ENCODE data around the gene PANK2. TPM values are rescaled to one million over a fixed set of nuclear protein-coding genes. Genes with fewer than 3 reads are reported as not detected.

Gene PANK2
- total RNA-seq, 2 donors from 2014 or later = 55.2 to 86.2 TPM

- ATAC-seq (no peak), DNase-seq (ENCODE audit: low spot score) (no peak)
- Mint-ChIP-seq H3K27me3 (no peaks in the 10 kb centered on the region), H3K4me3 (no peak overlapping the region), H3K36me3 (peaks cover 29% of the 10 kb centered on the region), H3K4me1 (ENCODE audit: low read depth in 2 of 2) (peaks cover 36 to 50% of the 10 kb centered on the region in 2 donors), H3K9me3 (no peaks in the 10 kb centered on the region), H3K27ac (no peak overlapping the region)
Measured at GRCh38 chr20:3919352-3919751, 30.2 kb downstream of the PANK2 start.

DNA sequence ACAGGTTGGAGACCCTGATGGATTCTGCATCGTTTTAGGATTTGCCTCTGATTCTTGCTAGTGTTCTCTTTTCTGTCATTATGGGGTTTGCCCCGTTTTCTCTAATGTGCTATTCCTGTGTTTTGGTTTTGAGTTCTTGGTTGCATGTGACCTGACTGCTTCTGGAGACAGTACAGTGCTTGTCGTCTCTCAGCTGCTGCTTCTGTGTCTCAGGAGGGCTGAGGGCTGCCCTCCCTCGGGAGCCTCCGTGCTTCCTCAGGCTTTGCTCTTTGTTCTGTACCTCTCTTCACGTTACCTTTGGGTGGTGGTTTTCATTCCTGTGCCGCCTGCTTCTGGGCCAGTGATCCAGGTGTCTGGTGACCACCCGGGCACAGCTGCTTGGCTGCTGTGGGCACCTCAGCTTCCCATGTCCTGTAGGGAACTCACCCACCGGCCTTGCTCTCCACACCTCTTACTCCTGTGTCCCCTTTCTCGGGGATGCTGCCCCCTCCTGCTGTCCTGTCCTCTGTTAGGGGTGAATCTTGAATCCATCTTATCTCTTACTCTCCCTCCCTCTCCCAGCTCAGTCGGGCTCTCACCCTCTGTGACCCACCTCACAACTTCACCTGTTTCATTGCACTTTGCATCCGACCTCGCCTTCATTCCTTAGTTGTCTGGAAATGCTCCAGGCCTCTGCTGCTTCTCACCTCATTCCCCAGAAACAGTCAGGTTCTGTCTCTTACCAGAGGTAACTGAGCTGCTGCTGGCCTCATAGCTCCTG is 33.2 kb downstream of the PANK2 start:
- Mint-ChIP-seq H3K27ac (peak overlapping the region; percentile 75 to 85), H3K27me3 (no peaks in the 10 kb centered on the region), H3K4me3 (no peak overlapping the region), H3K36me3 (peaks cover 23% of the 10 kb centered on the region), H3K4me1 (ENCODE audit: low read depth in 2 of 2) (peaks cover 46 to 57% of the 10 kb centered on the region in 2 donors), H3K9me3 (no peaks in the 10 kb centered on the region)
- DNase-seq (ENCODE audit: low spot score) = no peak
- ATAC-seq = no peak

- Mint-ChIP-seq H3K27ac (peak overlapping the region; percentile 75 to 85), H3K4me3 (no peak overlapping the region), H3K9me3 (no peaks in the 10 kb centered on the region), H3K36me3 (peaks cover 23% of the 10 kb centered on the region), H3K4me1 (ENCODE audit: low read depth in 2 of 2) (peaks cover 52 to 63% of the 10 kb centered on the region in 2 donors), H3K27me3 (no peaks in the 10 kb centered on the region)
- peak in 1 of 2 donors; percentile 8 for ATAC-seq
- DNase-seq (ENCODE audit: low spot score) = no peak
Measured at GRCh38 chr20:3922983-3923339, 33.8 kb downstream of the PANK2 start.

DNA sequence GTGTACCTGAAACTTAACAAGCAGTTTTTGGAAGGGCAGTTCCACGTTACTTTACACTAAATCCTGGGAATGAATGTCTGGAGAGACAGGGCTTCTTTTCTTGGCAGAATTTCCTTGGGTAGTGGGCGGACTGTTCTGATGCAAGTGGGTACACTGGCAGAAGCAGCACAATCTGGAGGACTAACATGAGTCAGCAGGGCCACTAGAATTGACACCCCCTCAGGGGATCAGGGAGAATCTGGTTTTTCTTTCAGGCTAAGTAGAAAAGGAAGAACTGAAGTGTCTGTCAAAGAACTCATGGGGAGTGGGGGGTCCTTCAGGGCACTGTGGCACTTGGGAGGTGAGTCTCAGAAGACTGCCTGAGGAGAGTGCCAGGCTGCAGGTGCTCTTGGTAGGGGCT is 34.6 kb downstream of the PANK2 start:
- Mint-ChIP-seq H3K36me3 (peaks cover 23% of the 10 kb centered on the region), H3K9me3 (no peaks in the 10 kb centered on the region), H3K27me3 (no peaks in the 10 kb centered on the region), H3K4me1 (ENCODE audit: low read depth in 2 of 2) (peaks cover 55 to 63% of the 10 kb centered on the region in 2 donors), H3K4me3 (peak overlapping the region; percentile 30), H3K27ac (peak overlapping the region; percentile 75 to 85)
- DNase-seq (ENCODE audit: low spot score) (no peak), ATAC-seq (no peak)

GRCh38 chr20:3924304-3925112 is 35.3 kb downstream of the PANK2 start:
- ATAC-seq (peak in 1 of 2 donors; percentile 50), DNase-seq (ENCODE audit: low spot score) (no peak)
- H3K4me1 Mint-ChIP-seq (ENCODE audit: low read depth in 2 of 2) = peaks cover 60 to 62% of the 10 kb centered on the region in 2 donors
- H3K27ac Mint-ChIP-seq = peak overlapping the region; percentile 75 to 85
- H3K36me3 Mint-ChIP-seq = peaks cover 23% of the 10 kb centered on the region
- no peaks in the 10 kb centered on the region for H3K27me3 Mint-ChIP-seq
- no peaks in the 10 kb centered on the region for H3K9me3 Mint-ChIP-seq
- H3K4me3 Mint-ChIP-seq = no peak overlapping the region

DNA sequence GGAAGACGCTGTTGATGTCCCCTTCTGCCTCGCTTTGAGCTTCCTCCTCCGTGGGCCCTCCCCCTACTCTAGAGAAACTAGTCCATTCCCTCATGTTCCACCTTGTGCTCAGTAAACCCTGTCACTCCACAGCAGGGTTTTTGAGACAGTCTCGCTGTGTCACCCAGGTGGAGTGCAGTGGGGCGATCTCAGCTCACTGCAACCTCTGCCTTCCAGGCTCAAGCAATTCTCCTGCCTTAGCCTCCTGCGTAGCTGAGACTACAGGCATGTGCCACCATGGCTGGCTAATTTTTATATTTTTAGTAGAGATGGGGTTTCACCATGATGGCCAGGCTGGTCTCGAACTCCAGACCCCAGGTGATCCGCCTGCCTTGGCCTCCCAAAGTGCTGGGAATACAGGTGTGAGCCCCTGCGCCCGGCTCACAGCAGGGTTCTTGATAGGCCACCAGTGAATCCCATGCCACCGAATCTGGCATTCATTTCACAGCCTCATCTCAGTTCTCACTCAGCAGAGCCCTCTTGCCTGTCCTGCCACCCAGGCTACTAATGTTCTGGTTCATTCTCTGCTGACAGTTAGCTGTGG is 36.0 kb downstream of the PANK2 start:
- Mint-ChIP-seq H3K9me3 (no peaks in the 10 kb centered on the region), H3K36me3 (peaks cover 23% of the 10 kb centered on the region), H3K27ac (peak overlapping the region; percentile 75 to 85), H3K4me1 (ENCODE audit: low read depth in 2 of 2) (peaks cover 66 to 69% of the 10 kb centered on the region in 2 donors), H3K4me3 (peak overlapping the region; percentile 66), H3K27me3 (no peaks in the 10 kb centered on the region)
- no peak for DNase-seq (ENCODE audit: low spot score)
- no peak for ATAC-seq

DNA sequence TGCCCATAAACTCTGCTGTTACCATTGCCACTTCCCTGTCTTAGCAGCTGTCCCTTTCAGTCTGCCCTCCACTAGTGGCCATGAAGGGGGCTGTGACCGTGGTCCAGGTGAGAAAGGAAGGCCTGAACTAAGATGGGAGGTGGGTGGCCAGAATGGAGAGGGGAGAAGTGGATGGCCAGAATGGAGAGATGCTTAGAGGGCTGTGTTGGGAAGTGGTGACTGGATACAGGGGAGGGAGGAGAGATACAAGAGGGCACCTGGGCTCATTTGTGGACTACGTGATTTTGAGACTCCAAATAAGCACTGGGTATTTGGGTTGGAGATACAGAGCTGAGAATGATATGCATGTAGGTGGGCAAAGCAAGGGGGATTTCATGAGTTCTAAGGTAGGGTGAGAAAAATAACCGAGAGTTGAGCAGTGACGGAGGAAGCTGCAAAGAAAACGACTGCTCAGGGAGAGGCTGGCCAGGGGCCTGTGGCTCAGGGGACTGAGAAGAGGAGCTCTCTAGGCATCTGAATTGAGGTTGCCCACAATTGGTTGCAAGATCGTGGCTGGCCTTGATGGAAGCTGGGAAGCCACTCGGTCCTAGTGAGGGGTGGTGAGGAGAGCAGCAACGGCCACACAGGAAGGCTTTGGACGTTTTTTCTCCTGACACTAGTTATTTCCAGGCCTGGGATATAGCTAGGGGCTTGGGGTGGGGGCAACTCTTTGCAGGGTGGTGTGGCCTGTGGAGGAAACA is 36.9 kb downstream of the PANK2 start:
- Mint-ChIP-seq H3K9me3 (no peaks in the 10 kb centered on the region), H3K4me3 (peak overlapping the region; percentile 66), H3K36me3 (peaks cover 23% of the 10 kb centered on the region), H3K27ac (peak overlapping the region; percentile 75 to 85), H3K4me1 (ENCODE audit: low read depth in 2 of 2) (peaks cover 66 to 76% of the 10 kb centered on the region in 2 donors), H3K27me3 (no peaks in the 10 kb centered on the region)
- peak in 1 of 2 donors; percentile 8 for ATAC-seq
- DNase-seq (ENCODE audit: low spot score) = no peak

DNA sequence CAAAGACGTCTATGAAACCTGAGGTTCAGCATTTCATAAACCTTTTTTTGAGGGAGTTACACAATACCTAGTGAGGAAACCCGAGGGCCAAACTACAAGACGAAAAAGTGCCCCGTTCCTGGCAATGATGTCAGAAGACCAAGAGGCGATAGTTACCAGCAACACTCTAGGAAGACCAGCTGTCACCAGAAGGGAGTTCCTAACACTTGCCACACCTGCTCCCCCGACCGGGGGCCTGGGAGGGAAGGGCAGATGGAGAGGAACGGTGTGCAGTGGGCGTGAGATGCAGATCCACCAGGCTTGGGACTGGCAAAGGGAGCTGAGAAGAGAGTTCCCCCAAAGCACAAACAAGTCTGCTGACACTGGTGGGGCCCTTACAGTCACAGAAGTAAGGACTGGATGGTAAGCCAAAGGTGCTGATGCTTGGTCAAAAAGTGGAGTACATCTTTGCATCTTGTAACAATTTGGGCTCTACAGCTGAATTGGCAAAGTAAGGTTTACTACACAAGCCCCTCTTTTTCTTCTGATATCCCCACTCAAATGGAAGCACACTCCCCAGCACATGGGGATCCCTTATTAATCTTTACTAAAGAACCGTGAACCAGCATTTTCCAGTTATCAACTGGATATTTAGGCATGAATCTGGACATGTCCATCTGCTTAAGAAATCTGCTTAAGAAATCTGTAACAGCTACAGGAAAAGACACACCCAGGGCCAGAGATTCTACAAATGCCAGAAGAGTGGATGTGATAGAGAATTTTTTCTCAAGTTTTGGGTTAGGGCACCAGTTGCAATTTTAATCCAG is 38.5 kb downstream of the PANK2 start:
- DNase-seq (ENCODE audit: low spot score) (peak; percentile 66), ATAC-seq (peak; percentile 51 to 73)
- H3K36me3 Mint-ChIP-seq = peaks cover 17% of the 10 kb centered on the region
- H3K27ac Mint-ChIP-seq = peak overlapping the region; percentile 75 to 85
- peaks cover 67 to 75% of the 10 kb centered on the region in 2 donors for H3K4me1 Mint-ChIP-seq (ENCODE audit: low read depth in 2 of 2)
- peak overlapping the region; percentile 72 for H3K4me3 Mint-ChIP-seq
- no peaks in the 10 kb centered on the region for H3K27me3 Mint-ChIP-seq
- H3K9me3 Mint-ChIP-seq = no peaks in the 10 kb centered on the region

GRCh38 chr20:3929713-3930060 is 40.5 kb downstream of the PANK2 start:
- peaks cover 56 to 66% of the 10 kb centered on the region in 2 donors for H3K4me1 Mint-ChIP-seq (ENCODE audit: low read depth in 2 of 2)
- H3K27ac Mint-ChIP-seq = peak overlapping the region; percentile 61 to 80
- ATAC-seq = no peak
- H3K4me3 Mint-ChIP-seq = peak overlapping the region; percentile 53
- no peak for DNase-seq (ENCODE audit: low spot score)
- H3K27me3 Mint-ChIP-seq = no peaks in the 10 kb centered on the region
- no peaks in the 10 kb centered on the region for H3K9me3 Mint-ChIP-seq
- peaks cover 5% of the 10 kb centered on the region for H3K36me3 Mint-ChIP-seq

- DNase-seq (ENCODE audit: low spot score) = no peak
- H3K4me3 Mint-ChIP-seq = no peak overlapping the region
- peaks cover 5% of the 10 kb centered on the region for H3K36me3 Mint-ChIP-seq
- peak overlapping the region; percentile 61 to 80 for H3K27ac Mint-ChIP-seq
- no peak for ATAC-seq
- peaks cover 52 to 62% of the 10 kb centered on the region in 2 donors for H3K4me1 Mint-ChIP-seq (ENCODE audit: low read depth in 2 of 2)
- no peaks in the 10 kb centered on the region for H3K27me3 Mint-ChIP-seq
- H3K9me3 Mint-ChIP-seq = no peaks in the 10 kb centered on the region
Measured at GRCh38 chr20:3930265-3931206, 41.3 kb downstream of the PANK2 start.

- no peaks in the 10 kb centered on the region for H3K9me3 Mint-ChIP-seq
- DNase-seq (ENCODE audit: low spot score) (no peak), ATAC-seq (no peak)
- H3K27me3 Mint-ChIP-seq = no peaks in the 10 kb centered on the region
- H3K4me3 Mint-ChIP-seq = no peak overlapping the region
- H3K27ac Mint-ChIP-seq = peak overlapping the region in 1 of 2 donors; percentile 80
- peaks cover 42 to 52% of the 10 kb centered on the region in 2 donors for H3K4me1 Mint-ChIP-seq (ENCODE audit: low read depth in 2 of 2)
- no peaks in the 10 kb centered on the region for H3K36me3 Mint-ChIP-seq
Measured at GRCh38 chr20:3931664-3932063, 42.5 kb downstream of the PANK2 start.

DNA sequence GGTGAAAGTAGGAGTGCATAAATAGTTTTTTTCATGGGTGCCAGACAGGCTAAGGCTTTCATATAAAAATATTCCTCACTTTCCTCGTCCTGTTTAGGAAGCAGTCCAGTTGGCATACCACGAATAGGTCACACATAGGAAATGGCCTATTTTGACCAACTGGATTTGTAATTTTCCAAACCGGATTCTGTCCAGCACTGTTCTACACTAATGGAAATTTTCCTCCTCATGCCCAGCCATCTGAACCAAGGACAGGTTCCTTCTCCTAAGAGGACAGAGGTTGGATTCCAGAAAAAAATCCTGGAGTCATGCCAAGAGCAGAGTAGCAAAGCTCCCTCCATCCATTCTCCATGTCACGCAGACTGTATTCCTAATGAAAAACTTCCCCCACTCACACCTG is 43.1 kb downstream of the PANK2 start:
- Mint-ChIP-seq H3K36me3 (no peaks in the 10 kb centered on the region), H3K4me3 (peak overlapping the region; percentile 26), H3K4me1 (ENCODE audit: low read depth in 2 of 2) (peaks cover 36 to 47% of the 10 kb centered on the region in 2 donors), H3K27me3 (no peaks in the 10 kb centered on the region), H3K27ac (peak overlapping the region; percentile 78 to 85), H3K9me3 (no peaks in the 10 kb centered on the region)
- no peak for ATAC-seq
- DNase-seq (ENCODE audit: low spot score) = no peak

Measured in natural killer cell treated with Interleukin-12 subunit alpha and Interleukin-12 subunit beta and Interleukin-15 and Interleukin-18, amount 100 ng/mL, for 72 hours (primary cell).